GM23248 (cell line): ENCODE data around the gene CD248.

Experiments
- EZH2 ChIP-seq: fragments of 200-600 bp; sonication (generic); IDR thresholded peaks from 2 replicates; pipeline ENCODE4 v1.6.1; 2018; ENCODE audit warnings: antibody characterized with exemption, mild to moderate bottlenecking; ENCODE audit not compliant: insufficient read depth, poor library complexity, severe bottlenecking
- EZH2phosphoT487 ChIP-seq: fragments of 200-600 bp; sonication (generic); IDR thresholded peaks from 2 replicates; pipeline ENCODE4 v1.6.1; 2018; ENCODE audit warnings: antibody characterized with exemption, moderate library complexity, mild to moderate bottlenecking, low read depth; ENCODE audit not compliant: insufficient read depth

DNA sequence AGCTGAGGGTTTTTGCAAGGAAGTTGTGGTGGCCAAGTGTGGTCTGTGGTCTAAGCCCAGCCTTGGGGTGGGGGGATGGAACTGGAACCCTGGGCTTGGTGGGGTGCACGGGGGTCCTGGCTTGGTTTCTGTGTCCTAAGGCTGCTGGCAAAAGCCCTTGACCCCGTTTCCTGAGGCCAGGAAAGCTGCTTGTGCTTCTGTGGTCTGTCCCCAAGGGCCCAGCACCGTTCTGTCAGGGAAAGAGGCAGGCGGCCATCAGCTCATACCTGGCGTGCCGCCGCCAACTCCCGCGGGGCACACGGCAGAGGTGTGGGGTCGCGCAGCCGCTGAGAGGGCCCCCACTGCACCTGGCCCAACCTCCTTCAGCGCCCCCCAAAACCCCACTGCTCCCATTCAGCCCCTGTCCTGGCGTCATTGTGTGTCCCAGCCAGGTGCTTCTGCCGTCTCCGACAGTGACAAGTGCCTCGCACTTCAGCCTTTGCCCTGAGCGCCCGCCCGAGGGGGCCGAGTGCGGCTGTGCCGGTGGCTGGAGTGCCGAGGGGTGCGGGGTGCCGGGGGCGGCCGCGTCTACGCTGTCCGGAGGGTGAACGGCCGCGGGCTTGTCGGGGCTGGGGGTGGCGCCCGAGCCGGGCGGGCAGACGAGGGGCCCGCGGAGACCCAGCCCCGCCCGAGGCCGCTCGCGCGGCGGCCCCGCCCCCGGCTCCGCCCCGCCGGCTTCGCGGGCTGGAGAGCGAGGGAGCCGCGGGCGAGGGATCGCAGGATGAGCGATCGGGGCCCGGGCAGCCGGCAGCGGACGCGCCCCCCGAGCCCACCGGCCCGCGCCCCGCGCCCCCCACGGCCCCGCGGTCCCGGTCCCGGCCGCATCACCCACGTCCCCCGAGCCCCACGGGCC, 39.1 kb downstream of the CD248 start, which contains the start of gene CNIH2:
- TF ChIP-seq EZH2: no peak
- no peak for TF ChIP-seq EZH2phosphoT487
